ENCODE measurements around the gene NR1H2. TPM values are rescaled to one million over a fixed set of nuclear protein-coding genes. Genes with fewer than 3 reads are reported as not detected.
A peak's percentile ranks its signal among the peaks of the same experiment; 100 is the strongest.
"Not testable (repeated sequence)": the region's sequence is repeated elsewhere in the genome, so short reads cannot be mapped to it uniquely, and the experiment has no call there.

The NR1H2 gene
- total RNA-seq, 1 experiment from 2014 or later: 173 TPM

- Histone ChIP-seq H3K4me3 (peak within 1 kb of the TSS; percentile 78), H3K27me3 (no peaks in the 10 kb centered on the region), H3K9me3 (no peaks in the 10 kb centered on the region), H3K36me3 (peaks cover 56% of the 10 kb centered on the region)
- DNase-seq: peak; percentile 96
These were observed 7.8 kb downstream of the NR1H2 start, which contains the start of gene POLD1 for GRCh38 chr19:50383852-50384684. POLD1 (plus strand) TSS chr19:50384347; CDS start chr19:50398852, 14,505 bp downstream.

DNA sequence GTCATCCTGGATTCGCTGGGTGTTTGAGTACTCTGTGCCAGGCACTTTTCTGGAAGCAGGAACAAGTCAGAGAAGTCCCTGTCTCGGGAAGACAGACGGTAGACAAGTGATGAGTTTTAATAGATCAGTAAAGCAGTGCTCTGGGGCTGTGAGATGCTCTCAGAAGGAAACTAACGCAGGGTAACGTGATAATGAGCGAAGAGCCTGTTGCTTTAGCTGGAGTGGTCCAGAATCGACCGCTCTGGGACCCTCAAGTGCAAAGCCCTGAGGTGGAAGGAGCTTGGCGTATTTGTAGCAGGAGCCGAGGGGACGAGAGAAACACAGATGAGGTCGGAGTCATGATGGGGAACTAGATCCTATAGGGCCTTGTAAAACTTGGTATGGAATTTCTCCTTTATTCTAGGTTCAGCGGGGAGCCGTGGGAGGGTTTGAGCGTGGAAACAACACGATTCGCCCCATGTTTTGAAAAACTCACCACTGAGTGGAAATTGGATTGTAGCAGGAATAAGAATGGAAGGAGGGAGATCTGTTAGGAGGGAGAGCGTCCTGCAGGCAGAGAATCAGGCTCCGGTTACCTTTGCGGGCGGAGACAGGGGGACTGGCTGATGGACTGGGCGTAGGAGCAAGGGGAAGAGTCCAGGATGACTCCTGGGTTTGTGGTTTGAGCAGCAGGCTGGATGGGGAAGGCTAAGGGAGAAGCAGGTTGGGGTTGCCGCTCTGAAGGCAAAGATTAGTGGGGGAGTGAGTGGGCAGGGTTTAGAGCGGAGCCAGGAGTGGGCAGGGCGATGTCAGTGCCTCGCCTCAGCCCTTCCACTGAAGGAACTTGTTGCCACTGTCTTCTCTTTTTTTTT lies 8.7 kb downstream of the NR1H2 start:
- no peaks in the 10 kb centered on the region for H3K9me3 ChIP-seq
- peaks cover 48% of the 10 kb centered on the region for H3K36me3 ChIP-seq
- peak; percentile 44 for DNase-seq
- no peaks in the 10 kb centered on the region for H3K27me3 ChIP-seq
- H3K4me3 ChIP-seq: peak overlapping the region; percentile 78

DNA sequence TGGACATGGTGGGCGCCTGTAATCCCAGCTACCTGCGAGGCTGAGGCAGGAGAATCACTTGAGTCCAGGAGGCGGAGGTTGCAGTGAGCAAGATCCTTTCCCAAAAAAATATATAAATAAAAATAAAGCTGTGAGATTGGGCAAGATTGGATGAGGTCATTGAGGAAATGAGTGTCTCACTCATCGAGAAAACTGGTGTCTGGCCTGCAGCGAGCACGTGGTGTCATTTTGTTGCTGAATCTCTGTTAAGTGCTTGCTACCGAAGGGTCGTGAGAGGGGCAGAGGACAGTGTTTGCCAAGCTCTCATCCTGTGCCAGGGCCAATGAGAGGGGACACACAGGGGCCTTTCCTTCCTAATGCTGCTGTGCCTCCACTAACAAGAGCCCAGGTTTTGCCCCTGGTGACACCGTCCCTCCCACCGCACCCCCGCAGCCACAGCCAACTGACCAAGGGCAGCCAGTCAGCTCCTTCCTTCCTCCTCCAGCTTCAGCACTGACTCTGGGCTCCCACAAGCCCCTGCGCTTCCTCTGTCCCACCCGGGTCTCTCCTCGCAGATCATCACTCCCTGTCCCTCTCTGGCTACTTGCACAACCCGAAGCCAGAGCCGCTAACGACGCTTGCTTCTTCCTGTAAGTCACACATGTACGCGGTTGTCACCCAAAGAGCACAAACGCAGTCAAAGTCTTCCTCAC lies 11.1 kb downstream of the NR1H2 start:
- no peaks in the 10 kb centered on the region for H3K9me3 ChIP-seq
- no peaks in the 10 kb centered on the region for H3K27me3 ChIP-seq
- no peak for DNase-seq
- peaks cover 42% of the 10 kb centered on the region for H3K36me3 ChIP-seq
- H3K4me3 ChIP-seq: no peak overlapping the region

- DNase-seq: no peak
- H3K9me3 ChIP-seq: no peaks in the 10 kb centered on the region
- H3K4me3 ChIP-seq: no peak overlapping the region
- H3K27me3 ChIP-seq: no peaks in the 10 kb centered on the region
- H3K36me3 ChIP-seq: peaks cover 41% of the 10 kb centered on the region
These were observed 11.6 kb downstream of the NR1H2 start for GRCh38 chr19:50387868-50388245.

- not testable (repeated sequence) for H3K9me3 ChIP-seq, DNase-seq, H3K27me3 ChIP-seq, H3K4me3 ChIP-seq
- peaks cover 55% of the 10 kb centered on the region for H3K36me3 ChIP-seq
These were observed 14.0 kb downstream of the NR1H2 start for GRCh38 chr19:50390295-50390694.

- H3K9me3 ChIP-seq, H3K27me3 ChIP-seq, H3K4me3 ChIP-seq, DNase-seq: not testable (repeated sequence)
- peaks cover 52% of the 10 kb centered on the region for H3K36me3 ChIP-seq
These were observed 14.7 kb downstream of the NR1H2 start for GRCh38 chr19:50390952-50391351.

GRCh38 chr19:50392759-50393158 lies 16.5 kb downstream of the NR1H2 start:
- no peak for DNase-seq
- H3K36me3 ChIP-seq: peaks cover 35% of the 10 kb centered on the region

DNA sequence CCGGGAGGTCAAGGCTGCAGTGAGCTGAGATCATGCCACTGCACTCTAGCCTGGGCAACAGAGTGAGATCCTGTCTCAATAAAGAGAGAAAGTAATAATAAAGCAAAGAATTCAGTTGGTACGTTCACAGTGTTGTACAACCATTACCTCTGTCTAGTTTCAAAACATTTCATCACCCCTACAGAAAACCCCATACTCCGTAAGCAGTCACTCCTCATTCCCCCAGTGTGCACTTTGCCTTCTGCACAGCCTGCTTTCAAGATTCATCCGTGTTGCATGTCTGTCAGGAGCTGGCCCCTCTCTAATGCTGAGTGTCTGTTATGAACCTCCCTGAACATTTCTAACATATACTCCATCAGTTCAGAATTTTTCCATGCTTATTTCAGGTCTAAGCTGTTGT lies 17.3 kb downstream of the NR1H2 start:
- Histone ChIP-seq H3K36me3 (peaks cover 33% of the 10 kb centered on the region), H3K27me3 (no peaks in the 10 kb centered on the region), H3K9me3 (no peaks in the 10 kb centered on the region), H3K4me3 (no peak overlapping the region)
- no peak for DNase-seq

More at GRCh38 chr19:50392759-50393158, 16.5 kb downstream of the NR1H2 start:
- no peaks in the 10 kb centered on the region for H3K9me3 ChIP-seq
- no peak overlapping the region for H3K4me3 ChIP-seq
- no peaks in the 10 kb centered on the region for H3K27me3 ChIP-seq

DNA sequence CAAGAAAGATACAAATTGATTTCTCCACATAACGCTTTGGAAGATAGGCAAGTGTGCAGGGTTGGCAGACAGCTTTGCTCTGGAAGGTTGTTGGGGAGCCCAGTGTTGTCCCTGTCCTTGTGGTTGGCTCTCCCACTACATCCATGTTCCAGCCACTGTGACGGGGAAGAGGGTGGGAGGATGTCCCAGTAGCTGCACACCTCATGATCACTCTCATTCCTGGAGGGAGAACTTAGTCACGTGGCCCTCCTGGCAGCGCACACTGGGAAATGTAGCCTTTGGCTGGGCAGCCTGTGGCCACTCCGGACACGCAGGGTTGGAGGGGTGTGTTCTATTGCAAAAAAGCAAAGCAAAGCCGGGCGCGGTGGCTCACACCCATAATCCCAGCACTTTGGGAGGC lies 17.8 kb downstream of the NR1H2 start:
- Histone ChIP-seq H3K4me3 (no peak overlapping the region), H3K9me3 (no peaks in the 10 kb centered on the region), H3K27me3 (no peaks in the 10 kb centered on the region), H3K36me3 (peaks cover 33% of the 10 kb centered on the region)
- DNase-seq: no peak

DNA sequence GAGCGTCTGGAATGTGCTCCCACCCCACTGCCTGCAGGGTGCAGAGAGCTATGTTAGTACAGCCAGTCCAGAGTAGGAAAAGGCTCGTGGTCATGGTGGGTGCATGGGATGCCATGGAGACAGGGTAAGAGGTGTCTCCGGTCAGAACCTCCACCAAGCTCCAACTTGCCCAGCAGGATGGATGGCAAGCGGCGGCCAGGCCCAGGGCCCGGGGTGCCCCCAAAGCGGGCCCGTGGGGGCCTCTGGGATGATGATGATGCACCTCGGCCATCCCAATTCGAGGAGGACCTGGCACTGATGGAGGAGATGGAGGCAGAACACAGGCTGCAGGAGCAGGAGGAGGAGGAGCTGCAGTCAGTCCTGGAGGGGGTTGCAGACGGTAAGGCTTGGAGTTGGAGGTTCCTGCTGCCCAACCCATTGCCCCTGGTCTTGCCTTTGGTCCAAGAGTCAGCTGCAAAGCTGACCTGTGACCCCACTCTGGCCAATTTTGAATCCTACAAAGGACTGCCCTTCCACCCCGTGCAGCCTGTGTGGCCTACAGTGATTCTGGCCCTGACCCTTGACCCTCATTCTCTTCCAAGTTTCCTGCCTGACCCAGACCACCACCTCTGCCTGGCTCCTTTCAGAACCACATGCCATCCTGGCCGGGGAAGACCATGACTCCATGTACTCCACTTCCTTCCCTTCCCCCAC lies 22.6 kb downstream of the NR1H2 start:
- no peaks in the 10 kb centered on the region for H3K9me3 ChIP-seq
- no peaks in the 10 kb centered on the region for H3K27me3 ChIP-seq
- peaks cover 37% of the 10 kb centered on the region for H3K36me3 ChIP-seq
- DNase-seq: no peak
- H3K4me3 ChIP-seq: no peak overlapping the region

- Histone ChIP-seq H3K36me3 (peaks cover 34% of the 10 kb centered on the region), H3K27me3 (no peaks in the 10 kb centered on the region), H3K4me3 (no peak overlapping the region), H3K9me3 (no peaks in the 10 kb centered on the region)
- DNase-seq: no peak
These were observed 23.1 kb downstream of the NR1H2 start for GRCh38 chr19:50399368-50399745.

GRCh38 chr19:50401605-50402450 lies 25.6 kb downstream of the NR1H2 start:
- Histone ChIP-seq H3K36me3 (peaks cover 54% of the 10 kb centered on the region), H3K27me3 (no peaks in the 10 kb centered on the region), H3K4me3 (no peak overlapping the region), H3K9me3 (no peaks in the 10 kb centered on the region)
- no peak for DNase-seq

- Histone ChIP-seq H3K4me3 (no peak overlapping the region), H3K36me3 (peaks cover 59% of the 10 kb centered on the region), H3K9me3 (no peaks in the 10 kb centered on the region), H3K27me3 (no peaks in the 10 kb centered on the region)
- DNase-seq: no peak
These were observed 26.5 kb downstream of the NR1H2 start for GRCh38 chr19:50402544-50403301.

GRCh38 chr19:50406156-50406820 lies 30.0 kb downstream of the NR1H2 start:
- peaks cover 76% of the 10 kb centered on the region for H3K36me3 ChIP-seq

More at GRCh38 chr19:50406156-50406820, 30.0 kb downstream of the NR1H2 start:
- H3K9me3 ChIP-seq: no peaks in the 10 kb centered on the region
- H3K4me3 ChIP-seq: no peak overlapping the region
- DNase-seq: no peak
- no peaks in the 10 kb centered on the region for H3K27me3 ChIP-seq
